Measurements from ENCODE around the gene ENOX2.

GRCh38 chrX:130772776-130773143, 130.2 kb downstream of the ENOX2 start:
- TF ChIP-seq EZH2phosphoT487 (IDR thresholded peaks at IDR 0.05; ENCODE audit: borderline replicate concordance) (no peak), CTCF (IDR thresholded peaks at IDR 0.05 in 2 of 3, conservative IDR thresholded peaks at IDR 0.05 in 1 of 3; ENCODE audit: borderline replicate concordance in 1 of 3, insufficient read depth in 1 of 3, low read depth in 2 of 3, low read length in 2 of 3) (no peak), MAX (IDR thresholded peaks at IDR 0.05) (no peak), EZH2 (IDR thresholded peaks at IDR 0.05) (no peak)

All from HCT116 (cell line).